Naive B cell (primary cell): ENCODE data around the gene MAPT. TPM values are rescaled to one million over a fixed set of nuclear protein-coding genes. Genes with fewer than 3 reads are reported as not detected.
A peak's percentile ranks its signal among the peaks of the same experiment; 100 is the strongest.
"Not testable (repeated sequence)": the region's sequence is repeated elsewhere in the genome, so short reads cannot be mapped to it uniquely, and the experiment has no call there.

Experiments used
- ATAC-seq, 2 donors: fragments of 150-1000 bp; cut with Tn5 transposase; 2 replicates each; pipeline ENCODE4 v1.10.0; 2021; ENCODE audit warnings: low read depth in 2 of 2, mild to moderate bottlenecking in 2 of 2, moderate library complexity in 2 of 2
- DNase-seq: peaks from one replicate; pipeline ENCODE4 v3.0.0; 2022
- H3K27ac Mint-ChIP-seq, 6 donors: one replicate each; pipeline ENCODE4 v1.8.0; 2020 to 2022; ENCODE audit warnings: mild to moderate bottlenecking in 6 of 6, mixed read lengths in 6 of 6, moderate library complexity in 5 of 6, inconsistent platforms in 2 of 6
- H3K27me3 Mint-ChIP-seq, 3 donors: one replicate each; pipeline ENCODE4 v1.8.0; 2021 to 2022; ENCODE audit warnings: mixed read lengths in 3 of 3, mild to moderate bottlenecking in 1 of 3
- H3K36me3 Mint-ChIP-seq, 2 donors: one replicate each; pipeline ENCODE4 v1.8.0; 2020 to 2022; ENCODE audit warnings: mixed read lengths in 2 of 2, inconsistent platforms in 1 of 2, mild to moderate bottlenecking in 1 of 2
- H3K4me1 Mint-ChIP-seq, 3 donors: one replicate each; pipeline ENCODE4 v1.8.0; 2020 to 2022; ENCODE audit warnings: mixed read lengths in 3 of 3, inconsistent platforms in 1 of 3, mild to moderate bottlenecking in 1 of 3, moderate library complexity in 1 of 3
- H3K4me3 Mint-ChIP-seq, 8 donors: one replicate each; pipeline ENCODE4 v1.8.0; 2020 to 2022; ENCODE audit warnings: mild to moderate bottlenecking in 8 of 8, mixed read lengths in 8 of 8, moderate library complexity in 8 of 8, inconsistent platforms in 2 of 8
- H3K9me3 Mint-ChIP-seq, 7 donors: one replicate each; pipeline ENCODE4 v1.8.0; 2020 to 2022; ENCODE audit warnings: mixed read lengths in 7 of 7, mild to moderate bottlenecking in 5 of 7, inconsistent platforms in 2 of 7, moderate library complexity in 1 of 7
- polyA plus RNA-seq, 6 donors: library from polyadenylated mRNA; unstranded; fragments of 300-500 nt; fragmentation: Illumina TruSeq; gene quantifications; one replicate each; pipeline ENCODE4 v1.2.3, GENCODE V29; 2021; ENCODE audit warnings: low read depth in 6 of 6

Gene MAPT
- polyA plus RNA-seq, 6 donors from 2014 or later = 0.10 to 0.29 TPM; not detected in 4

GRCh38 chr17:45908460-45908859 is 14.1 kb downstream of the MAPT start:
- H3K27ac Mint-ChIP-seq = no peak overlapping the region
- H3K9me3 Mint-ChIP-seq = peaks cover 6 to 15% (median 13%) of the 10 kb centered on the region in 7 donors
- H3K27me3 Mint-ChIP-seq = peaks cover 24 to 45% (median 36%) of the 10 kb centered on the region in 3 donors
- ATAC-seq = no peak
- peaks cover 5 to 17% of the 10 kb centered on the region in 2 donors for H3K36me3 Mint-ChIP-seq
- H3K4me1 Mint-ChIP-seq = peaks cover 0 to 6% (median 5%) of the 10 kb centered on the region in 3 donors
- DNase-seq = no peak
- H3K4me3 Mint-ChIP-seq = no peak overlapping the region

GRCh38 chr17:45908935-45909334 is 14.6 kb downstream of the MAPT start:
- no peak for DNase-seq
- peaks cover 3 to 8% (median 7%) of the 10 kb centered on the region in 3 donors for H3K4me1 Mint-ChIP-seq
- H3K4me3 Mint-ChIP-seq = no peak overlapping the region
- H3K27ac Mint-ChIP-seq = no peak overlapping the region
- ATAC-seq = no peak
- peaks cover 24 to 46% (median 36%) of the 10 kb centered on the region in 3 donors for H3K27me3 Mint-ChIP-seq
- peaks cover 5 to 17% of the 10 kb centered on the region in 2 donors for H3K36me3 Mint-ChIP-seq
- peaks cover 6 to 16% (median 13%) of the 10 kb centered on the region in 7 donors for H3K9me3 Mint-ChIP-seq

GRCh38 chr17:45910667-45911066 is 16.3 kb downstream of the MAPT start:
- ATAC-seq (no peak), DNase-seq (no peak)
- no peak overlapping the region for H3K4me3 Mint-ChIP-seq
- peaks cover 7 to 13% (median 13%) of the 10 kb centered on the region in 3 donors for H3K4me1 Mint-ChIP-seq
- H3K27me3 Mint-ChIP-seq = peaks cover 25 to 56% (median 40%) of the 10 kb centered on the region in 3 donors
- H3K36me3 Mint-ChIP-seq = peaks cover 5 to 17% of the 10 kb centered on the region in 2 donors
- peaks cover 6 to 16% (median 13%) of the 10 kb centered on the region in 7 donors for H3K9me3 Mint-ChIP-seq
- no peak overlapping the region for H3K27ac Mint-ChIP-seq

GRCh38 chr17:45912319-45912718 is 18.0 kb downstream of the MAPT start:
- H3K9me3 Mint-ChIP-seq = peaks cover 6 to 16% (median 13%) of the 10 kb centered on the region in 7 donors
- peaks cover 7 to 11% (median 8%) of the 10 kb centered on the region in 3 donors for H3K4me1 Mint-ChIP-seq
- DNase-seq = no peak
- ATAC-seq = no peak
- H3K27ac Mint-ChIP-seq = no peak overlapping the region
- peaks cover 24 to 51% (median 31%) of the 10 kb centered on the region in 3 donors for H3K27me3 Mint-ChIP-seq
- peaks cover 5 to 17% of the 10 kb centered on the region in 2 donors for H3K36me3 Mint-ChIP-seq
- H3K4me3 Mint-ChIP-seq = no peak overlapping the region

- not testable (repeated sequence) for H3K4me1 Mint-ChIP-seq, H3K4me3 Mint-ChIP-seq, DNase-seq, ATAC-seq
- H3K27ac Mint-ChIP-seq = peak overlapping the region in 1 of 6 donors; percentile 8
- peaks cover 5 to 17% of the 10 kb centered on the region in 2 donors for H3K36me3 Mint-ChIP-seq
- peaks cover 22 to 47% (median 32%) of the 10 kb centered on the region in 3 donors for H3K27me3 Mint-ChIP-seq
- H3K9me3 Mint-ChIP-seq = peaks cover 6 to 16% (median 13%) of the 10 kb centered on the region in 7 donors
These were observed 18.7 kb downstream of the MAPT start for GRCh38 chr17:45913030-45913429.

GRCh38 chr17:45914047-45914717 is 19.8 kb downstream of the MAPT start:
- DNase-seq (no peak), ATAC-seq (no peak)
- peaks cover 6 to 16% (median 13%) of the 10 kb centered on the region in 7 donors for H3K9me3 Mint-ChIP-seq
- H3K27ac Mint-ChIP-seq = peak overlapping the region in 2 of 6 donors; percentile 14 to 85
- peaks cover 20 to 50% (median 33%) of the 10 kb centered on the region in 3 donors for H3K27me3 Mint-ChIP-seq
- peaks cover 7 to 8% (median 7%) of the 10 kb centered on the region in 3 donors for H3K4me1 Mint-ChIP-seq
- no peak overlapping the region for H3K4me3 Mint-ChIP-seq
- H3K36me3 Mint-ChIP-seq = peaks cover 5 to 17% of the 10 kb centered on the region in 2 donors

GRCh38 chr17:45915263-45915662 is 20.9 kb downstream of the MAPT start:
- Mint-ChIP-seq H3K9me3 (peaks cover 6 to 16% (median 13%) of the 10 kb centered on the region in 7 donors), H3K4me1 (peaks cover 7 to 8% (median 7%) of the 10 kb centered on the region in 3 donors), H3K4me3 (no peak overlapping the region), H3K36me3 (peaks cover 5 to 17% of the 10 kb centered on the region in 2 donors), H3K27ac (no peak overlapping the region), H3K27me3 (peaks cover 27 to 48% (median 29%) of the 10 kb centered on the region in 3 donors)
- ATAC-seq = no peak
- DNase-seq = no peak

GRCh38 chr17:45917081-45917480 is 22.7 kb downstream of the MAPT start:
- DNase-seq = no peak
- peaks cover 7 to 8% (median 7%) of the 10 kb centered on the region in 3 donors for H3K4me1 Mint-ChIP-seq
- H3K36me3 Mint-ChIP-seq = peaks cover 3 to 14% of the 10 kb centered on the region in 2 donors
- no peak overlapping the region for H3K4me3 Mint-ChIP-seq
- ATAC-seq = no peak
- peaks cover 5 to 14% (median 9%) of the 10 kb centered on the region in 7 donors for H3K9me3 Mint-ChIP-seq
- no peak overlapping the region for H3K27ac Mint-ChIP-seq
- peaks cover 34 to 58% (median 38%) of the 10 kb centered on the region in 3 donors for H3K27me3 Mint-ChIP-seq

GRCh38 chr17:45918241-45918745 is 23.9 kb downstream of the MAPT start:
- H3K27me3 Mint-ChIP-seq = peaks cover 29 to 69% (median 38%) of the 10 kb centered on the region in 3 donors
- peaks cover 7 to 8% (median 7%) of the 10 kb centered on the region in 3 donors for H3K4me1 Mint-ChIP-seq
- peaks cover 0 to 4% (median under 1%) of the 10 kb centered on the region in 7 donors for H3K9me3 Mint-ChIP-seq
- DNase-seq (no peak), ATAC-seq (no peak)
- no peak overlapping the region for H3K27ac Mint-ChIP-seq
- H3K4me3 Mint-ChIP-seq = no peak overlapping the region
- peaks cover 0 to 2% of the 10 kb centered on the region in 2 donors for H3K36me3 Mint-ChIP-seq

- no peak for ATAC-seq
- Mint-ChIP-seq H3K27ac (no peak overlapping the region), H3K9me3 (no peaks in the 10 kb centered on the region)
These were observed 24.8 kb downstream of the MAPT start for GRCh38 chr17:45919136-45919535.

GRCh38 chr17:45920083-45920482 is 25.7 kb downstream of the MAPT start:
- ATAC-seq = no peak
- DNase-seq = no peak
- no peak overlapping the region for H3K4me3 Mint-ChIP-seq
- no peaks in the 10 kb centered on the region for H3K4me1 Mint-ChIP-seq
- H3K27ac Mint-ChIP-seq = no peak overlapping the region
- H3K36me3 Mint-ChIP-seq = peaks cover 0 to 3% of the 10 kb centered on the region in 2 donors
- peaks cover 39 to 75% (median 53%) of the 10 kb centered on the region in 3 donors for H3K27me3 Mint-ChIP-seq
- no peaks in the 10 kb centered on the region for H3K9me3 Mint-ChIP-seq

More at GRCh38 chr17:45919136-45919535, 24.8 kb downstream of the MAPT start:
- DNase-seq = no peak
- H3K4me1 Mint-ChIP-seq = peaks cover 2 to 3% (median 3%) of the 10 kb centered on the region in 3 donors
- H3K36me3 Mint-ChIP-seq = no peaks in the 10 kb centered on the region
- no peak overlapping the region for H3K4me3 Mint-ChIP-seq
- H3K27me3 Mint-ChIP-seq = peaks cover 36 to 71% (median 47%) of the 10 kb centered on the region in 3 donors

GRCh38 chr17:45923511-45924268 is 29.3 kb downstream of the MAPT start:
- no peak for ATAC-seq
- H3K27ac Mint-ChIP-seq = peak overlapping the region in 1 of 6 donors; percentile 88
- no peak for DNase-seq
- H3K4me1 Mint-ChIP-seq = no peaks in the 10 kb centered on the region
- peaks cover 8 to 24% (median 17%) of the 10 kb centered on the region in 7 donors for H3K9me3 Mint-ChIP-seq
- H3K27me3 Mint-ChIP-seq = peaks cover 30 to 66% (median 55%) of the 10 kb centered on the region in 3 donors
- no peak overlapping the region for H3K4me3 Mint-ChIP-seq
- peaks cover 15 to 21% of the 10 kb centered on the region in 2 donors for H3K36me3 Mint-ChIP-seq

GRCh38 chr17:45924332-45924820 is 30.0 kb downstream of the MAPT start:
- H3K27me3 Mint-ChIP-seq = peaks cover 30 to 62% (median 50%) of the 10 kb centered on the region in 3 donors
- no peaks in the 10 kb centered on the region for H3K4me1 Mint-ChIP-seq
- H3K9me3 Mint-ChIP-seq = peaks cover 8 to 31% (median 20%) of the 10 kb centered on the region in 7 donors
- ATAC-seq (no peak), DNase-seq (no peak)
- H3K27ac Mint-ChIP-seq = no peak overlapping the region
- H3K4me3 Mint-ChIP-seq = no peak overlapping the region
- peaks cover 15 to 21% of the 10 kb centered on the region in 2 donors for H3K36me3 Mint-ChIP-seq
